WTC11 (cell line): ENCODE results near the gene UBE2F. TPM values are rescaled to one million over a fixed set of nuclear protein-coding genes. Genes with fewer than 3 reads are reported as not detected.

ENCODE experiments used
- ATAC-seq: fragments of 200-7000 bp; cut with Tn5 transposase; 2 replicates; pipeline ENCODE4 v1.10.0; 2021; ENCODE audit warnings: mild to moderate bottlenecking, moderate library complexity
- CTCF ChIA-PET: fragments of 300-600 bp; sonication (Branson Sonifier 250); formaldehyde crosslinking; loops from one replicate; lab custom pipeline; 2021; ENCODE audit warnings: antibody characterized with exemption; lab: Charles Lee
- POLR2A ChIA-PET: fragments of 350-600 bp; sonication (Branson Sonifier 250); formaldehyde crosslinking; loops from one replicate; lab custom pipeline; 2021; ENCODE audit warnings: antibody characterized with exemption; lab: Charles Lee
- DNase-seq: peaks from one replicate; pipeline ENCODE4 v3.0.0; 2021; ENCODE audit warnings: low spot score
- H3K27ac Mint-ChIP-seq: 2 replicates; pipeline ENCODE4 v1.8.0; 2021; ENCODE audit warnings: mixed read lengths
- H3K27me3 Mint-ChIP-seq: 2 replicates; pipeline ENCODE4 v1.8.0; 2021; ENCODE audit warnings: low read depth, mild to moderate bottlenecking, moderate library complexity, mixed read lengths
- H3K36me3 Mint-ChIP-seq: 2 replicates; pipeline ENCODE4 v1.8.0; 2021; ENCODE audit warnings: mixed read lengths
- H3K4me1 Mint-ChIP-seq: 2 replicates; pipeline ENCODE4 v1.8.0; 2022; ENCODE audit warnings: mixed read lengths
- H3K4me3 Mint-ChIP-seq: 2 replicates; pipeline ENCODE4 v1.8.0; 2021; ENCODE audit warnings: mild to moderate bottlenecking, moderate library complexity, mixed read lengths
- H3K9me3 Mint-ChIP-seq: 2 replicates; pipeline ENCODE4 v1.8.0; 2021; ENCODE audit warnings: mixed read lengths
- CREM ChIP-seq: sonication (generic); formaldehyde crosslinking; IDR thresholded peaks from 2 replicates; pipeline ENCODE4 v1.8.1; 2022; ENCODE audit warnings: mild to moderate bottlenecking, missing genetic modification reagents, moderate library complexity
- MYBL2 ChIP-seq: sonication (generic); formaldehyde crosslinking; IDR thresholded peaks from 2 replicates; pipeline ENCODE4 v1.8.1; 2023; ENCODE audit warnings: mild to moderate bottlenecking, moderate library complexity, missing genetic modification reagents
- NFYB ChIP-seq: sonication (generic); formaldehyde crosslinking; conservative IDR thresholded peaks from 2 replicates; pipeline ENCODE4 v1.8.0; 2022; ENCODE audit warnings: low read depth, missing genetic modification reagents
- NR1H2 ChIP-seq: sonication (generic); formaldehyde crosslinking; IDR thresholded peaks from 2 replicates; pipeline ENCODE4 v1.9.0; 2021; ENCODE audit warnings: mild to moderate bottlenecking, moderate library complexity, missing genetic modification reagents
- SOX15 ChIP-seq: fragments of 250-450 bp; sonication (Bioruptor Pico); IDR thresholded peaks from 2 replicates; pipeline ENCODE4 v1.9.0; 2021; ENCODE audit warnings: mild to moderate bottlenecking
- ZBTB21 ChIP-seq: sonication (generic); formaldehyde crosslinking; IDR thresholded peaks from 2 replicates; pipeline ENCODE4 v1.8.1; 2023; ENCODE audit warnings: mild to moderate bottlenecking, missing genetic modification reagents, borderline replicate concordance
- ZNF138 ChIP-seq: sonication (generic); formaldehyde crosslinking; conservative IDR thresholded peaks from 2 replicates; pipeline ENCODE4 v1.8.1; 2022; ENCODE audit warnings: mild to moderate bottlenecking, moderate library complexity, missing genetic modification reagents
- ZNF232 ChIP-seq: sonication (generic); formaldehyde crosslinking; IDR thresholded peaks from 2 replicates; pipeline ENCODE4 v1.8.0; 2022; ENCODE audit warnings: mild to moderate bottlenecking, missing genetic modification reagents
- ZNF423 ChIP-seq: fragments of 250-450 bp; sonication (Bioruptor Pico); IDR thresholded peaks from 2 replicates; pipeline ENCODE4 v2.1.2; 2022; ENCODE audit warnings: mild to moderate bottlenecking, moderate library complexity
- total RNA-seq: library from RNA; stranded (reverse); gene quantifications from 3 replicates; pipeline ENCODE4 v1.2.3, GENCODE V29; 2021
- TF ChIP-seq, protein P1 (sequence below): sonication (generic); formaldehyde crosslinking; IDR thresholded peaks from 2 replicates; pipeline ENCODE4 v1.8.0; 2022; ENCODE audit warnings: mild to moderate bottlenecking, missing genetic modification reagents
- TF ChIP-seq, protein P2 (sequence below): fragments of 200-600 bp; IDR thresholded peaks from 2 replicates; pipeline ENCODE4 v1.8.0; 2022; ENCODE audit warnings: antibody characterized with exemption
- TF ChIP-seq, protein P3 (sequence below): fragments of 250-450 bp; sonication (Bioruptor Pico); IDR thresholded peaks from 2 replicates; pipeline ENCODE4 v1.8.0; 2021; ENCODE audit warnings: mild to moderate bottlenecking
- TF ChIP-seq, protein P4 (sequence below): sonication (generic); formaldehyde crosslinking; IDR thresholded peaks from 2 replicates; pipeline ENCODE4 v1.8.0; 2022; ENCODE audit warnings: mild to moderate bottlenecking, missing genetic modification reagents
- TF ChIP-seq, protein P5 (sequence below): sonication (generic); formaldehyde crosslinking; IDR thresholded peaks from 2 replicates; pipeline ENCODE4 v1.8.0; 2022; ENCODE audit warnings: mild to moderate bottlenecking, missing genetic modification reagents
- TF ChIP-seq, protein P6 (sequence below): sonication (generic); formaldehyde crosslinking; IDR thresholded peaks from 2 replicates; pipeline ENCODE4 v1.8.1; 2022; ENCODE audit warnings: low read depth, missing genetic modification reagents, borderline replicate concordance
- TF ChIP-seq, protein P7 (sequence below): sonication (generic); formaldehyde crosslinking; IDR thresholded peaks from 2 replicates; pipeline ENCODE4 v1.8.0; 2023; ENCODE audit warnings: mild to moderate bottlenecking, missing genetic modification reagents

UBE2F gene
- total RNA-seq, 1 experiment from 2014 or later, result 49.5 TPM

DNA sequence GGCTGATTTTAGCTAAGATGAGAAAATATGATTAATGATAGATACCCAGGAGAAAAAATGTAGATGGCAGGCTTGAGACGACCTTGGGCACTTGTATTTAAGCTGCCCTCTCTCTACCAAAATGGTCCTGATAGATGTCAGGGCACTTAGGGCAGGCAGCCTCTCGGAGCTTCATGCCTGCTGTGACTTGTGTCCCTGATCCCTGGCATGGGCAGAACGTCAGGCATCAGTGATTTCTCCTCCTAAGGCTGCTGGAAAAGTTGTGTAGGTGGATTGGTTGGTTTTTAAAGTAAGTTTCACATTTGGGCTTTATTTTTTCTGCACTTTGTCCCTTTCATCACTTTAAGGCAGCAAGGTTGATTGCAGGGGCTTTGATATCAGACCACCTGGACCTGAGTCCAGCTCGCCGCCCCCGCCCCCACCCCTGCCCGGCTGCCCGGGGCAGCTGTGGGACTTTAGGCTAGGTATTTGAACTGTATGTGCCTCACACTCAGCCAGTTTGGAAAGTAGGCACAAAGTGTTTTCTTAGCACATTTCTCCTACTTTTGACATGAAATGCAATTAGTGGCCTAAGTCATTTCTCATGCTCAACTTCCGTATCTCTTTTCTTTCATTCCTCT lies 59.0 kb downstream of the UBE2F start:
- H3K27me3 Mint-ChIP-seq, result no peaks in the 10 kb centered on the region
- ChIA-PET POLR2A (no interaction called here), CTCF (no interaction called here)
- no peak overlapping the region; the same call in 1 of the 2 replicates for H3K27ac Mint-ChIP-seq
- H3K4me1 Mint-ChIP-seq, result peaks cover 20% of the 10 kb centered on the region
- DNase-seq (no peak), ATAC-seq (no peak)
- peaks cover 26% of the 10 kb centered on the region for H3K36me3 Mint-ChIP-seq
- no peaks in the 10 kb centered on the region for H3K9me3 Mint-ChIP-seq
- TF ChIP-seq ZNF423 (CRISPR knock-in tag) (no peak), ZNF138 (CRISPR knock-in tag) (no peak), ZNF232 (no peak), SOX15 (CRISPR knock-in tag) (no peak), NR1H2 (CRISPR knock-in tag) (no peak), MYBL2 (CRISPR knock-in tag) (no peak), ZBTB21 (CRISPR knock-in tag) (no peak), CREM (no peak), NFYB (CRISPR knock-in tag) (no peak)
- TF ChIP-seq, protein P1, sequence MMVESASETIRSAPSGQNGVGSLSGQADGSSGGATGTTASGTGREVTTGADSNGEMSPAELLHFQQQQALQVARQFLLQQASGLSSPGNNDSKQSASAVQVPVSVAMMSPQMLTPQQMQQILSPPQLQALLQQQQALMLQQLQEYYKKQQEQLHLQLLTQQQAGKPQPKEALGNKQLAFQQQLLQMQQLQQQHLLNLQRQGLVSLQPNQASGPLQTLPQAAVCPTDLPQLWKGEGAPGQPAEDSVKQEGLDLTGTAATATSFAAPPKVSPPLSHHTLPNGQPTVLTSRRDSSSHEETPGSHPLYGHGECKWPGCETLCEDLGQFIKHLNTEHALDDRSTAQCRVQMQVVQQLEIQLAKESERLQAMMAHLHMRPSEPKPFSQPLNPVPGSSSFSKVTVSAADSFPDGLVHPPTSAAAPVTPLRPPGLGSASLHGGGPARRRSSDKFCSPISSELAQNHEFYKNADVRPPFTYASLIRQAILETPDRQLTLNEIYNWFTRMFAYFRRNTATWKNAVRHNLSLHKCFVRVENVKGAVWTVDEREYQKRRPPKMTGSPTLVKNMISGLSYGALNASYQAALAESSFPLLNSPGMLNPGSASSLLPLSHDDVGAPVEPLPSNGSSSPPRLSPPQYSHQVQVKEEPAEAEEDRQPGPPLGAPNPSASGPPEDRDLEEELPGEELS (CRISPR knock-in tag), result no peak
- TF ChIP-seq, protein P2, sequence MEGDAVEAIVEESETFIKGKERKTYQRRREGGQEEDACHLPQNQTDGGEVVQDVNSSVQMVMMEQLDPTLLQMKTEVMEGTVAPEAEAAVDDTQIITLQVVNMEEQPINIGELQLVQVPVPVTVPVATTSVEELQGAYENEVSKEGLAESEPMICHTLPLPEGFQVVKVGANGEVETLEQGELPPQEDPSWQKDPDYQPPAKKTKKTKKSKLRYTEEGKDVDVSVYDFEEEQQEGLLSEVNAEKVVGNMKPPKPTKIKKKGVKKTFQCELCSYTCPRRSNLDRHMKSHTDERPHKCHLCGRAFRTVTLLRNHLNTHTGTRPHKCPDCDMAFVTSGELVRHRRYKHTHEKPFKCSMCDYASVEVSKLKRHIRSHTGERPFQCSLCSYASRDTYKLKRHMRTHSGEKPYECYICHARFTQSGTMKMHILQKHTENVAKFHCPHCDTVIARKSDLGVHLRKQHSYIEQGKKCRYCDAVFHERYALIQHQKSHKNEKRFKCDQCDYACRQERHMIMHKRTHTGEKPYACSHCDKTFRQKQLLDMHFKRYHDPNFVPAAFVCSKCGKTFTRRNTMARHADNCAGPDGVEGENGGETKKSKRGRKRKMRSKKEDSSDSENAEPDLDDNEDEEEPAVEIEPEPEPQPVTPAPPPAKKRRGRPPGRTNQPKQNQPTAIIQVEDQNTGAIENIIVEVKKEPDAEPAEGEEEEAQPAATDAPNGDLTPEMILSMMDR, result no peak
- TF ChIP-seq, protein P3, sequence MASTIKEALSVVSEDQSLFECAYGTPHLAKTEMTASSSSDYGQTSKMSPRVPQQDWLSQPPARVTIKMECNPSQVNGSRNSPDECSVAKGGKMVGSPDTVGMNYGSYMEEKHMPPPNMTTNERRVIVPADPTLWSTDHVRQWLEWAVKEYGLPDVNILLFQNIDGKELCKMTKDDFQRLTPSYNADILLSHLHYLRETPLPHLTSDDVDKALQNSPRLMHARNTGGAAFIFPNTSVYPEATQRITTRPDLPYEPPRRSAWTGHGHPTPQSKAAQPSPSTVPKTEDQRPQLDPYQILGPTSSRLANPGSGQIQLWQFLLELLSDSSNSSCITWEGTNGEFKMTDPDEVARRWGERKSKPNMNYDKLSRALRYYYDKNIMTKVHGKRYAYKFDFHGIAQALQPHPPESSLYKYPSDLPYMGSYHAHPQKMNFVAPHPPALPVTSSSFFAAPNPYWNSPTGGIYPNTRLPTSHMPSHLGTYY, result no peak
- TF ChIP-seq, protein P4, sequence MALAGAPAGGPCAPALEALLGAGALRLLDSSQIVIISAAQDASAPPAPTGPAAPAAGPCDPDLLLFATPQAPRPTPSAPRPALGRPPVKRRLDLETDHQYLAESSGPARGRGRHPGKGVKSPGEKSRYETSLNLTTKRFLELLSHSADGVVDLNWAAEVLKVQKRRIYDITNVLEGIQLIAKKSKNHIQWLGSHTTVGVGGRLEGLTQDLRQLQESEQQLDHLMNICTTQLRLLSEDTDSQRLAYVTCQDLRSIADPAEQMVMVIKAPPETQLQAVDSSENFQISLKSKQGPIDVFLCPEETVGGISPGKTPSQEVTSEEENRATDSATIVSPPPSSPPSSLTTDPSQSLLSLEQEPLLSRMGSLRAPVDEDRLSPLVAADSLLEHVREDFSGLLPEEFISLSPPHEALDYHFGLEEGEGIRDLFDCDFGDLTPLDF (CRISPR knock-in tag), result no peak
- TF ChIP-seq, protein P5, sequence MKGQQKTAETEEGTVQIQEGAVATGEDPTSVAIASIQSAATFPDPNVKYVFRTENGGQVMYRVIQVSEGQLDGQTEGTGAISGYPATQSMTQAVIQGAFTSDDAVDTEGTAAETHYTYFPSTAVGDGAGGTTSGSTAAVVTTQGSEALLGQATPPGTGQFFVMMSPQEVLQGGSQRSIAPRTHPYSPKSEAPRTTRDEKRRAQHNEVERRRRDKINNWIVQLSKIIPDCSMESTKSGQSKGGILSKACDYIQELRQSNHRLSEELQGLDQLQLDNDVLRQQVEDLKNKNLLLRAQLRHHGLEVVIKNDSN (CRISPR knock-in tag), result no peak
- TF ChIP-seq, protein P6, sequence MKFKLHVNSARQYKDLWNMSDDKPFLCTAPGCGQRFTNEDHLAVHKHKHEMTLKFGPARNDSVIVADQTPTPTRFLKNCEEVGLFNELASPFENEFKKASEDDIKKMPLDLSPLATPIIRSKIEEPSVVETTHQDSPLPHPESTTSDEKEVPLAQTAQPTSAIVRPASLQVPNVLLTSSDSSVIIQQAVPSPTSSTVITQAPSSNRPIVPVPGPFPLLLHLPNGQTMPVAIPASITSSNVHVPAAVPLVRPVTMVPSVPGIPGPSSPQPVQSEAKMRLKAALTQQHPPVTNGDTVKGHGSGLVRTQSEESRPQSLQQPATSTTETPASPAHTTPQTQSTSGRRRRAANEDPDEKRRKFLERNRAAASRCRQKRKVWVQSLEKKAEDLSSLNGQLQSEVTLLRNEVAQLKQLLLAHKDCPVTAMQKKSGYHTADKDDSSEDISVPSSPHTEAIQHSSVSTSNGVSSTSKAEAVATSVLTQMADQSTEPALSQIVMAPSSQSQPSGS (CRISPR knock-in tag), result no peak
- TF ChIP-seq, protein P7, sequence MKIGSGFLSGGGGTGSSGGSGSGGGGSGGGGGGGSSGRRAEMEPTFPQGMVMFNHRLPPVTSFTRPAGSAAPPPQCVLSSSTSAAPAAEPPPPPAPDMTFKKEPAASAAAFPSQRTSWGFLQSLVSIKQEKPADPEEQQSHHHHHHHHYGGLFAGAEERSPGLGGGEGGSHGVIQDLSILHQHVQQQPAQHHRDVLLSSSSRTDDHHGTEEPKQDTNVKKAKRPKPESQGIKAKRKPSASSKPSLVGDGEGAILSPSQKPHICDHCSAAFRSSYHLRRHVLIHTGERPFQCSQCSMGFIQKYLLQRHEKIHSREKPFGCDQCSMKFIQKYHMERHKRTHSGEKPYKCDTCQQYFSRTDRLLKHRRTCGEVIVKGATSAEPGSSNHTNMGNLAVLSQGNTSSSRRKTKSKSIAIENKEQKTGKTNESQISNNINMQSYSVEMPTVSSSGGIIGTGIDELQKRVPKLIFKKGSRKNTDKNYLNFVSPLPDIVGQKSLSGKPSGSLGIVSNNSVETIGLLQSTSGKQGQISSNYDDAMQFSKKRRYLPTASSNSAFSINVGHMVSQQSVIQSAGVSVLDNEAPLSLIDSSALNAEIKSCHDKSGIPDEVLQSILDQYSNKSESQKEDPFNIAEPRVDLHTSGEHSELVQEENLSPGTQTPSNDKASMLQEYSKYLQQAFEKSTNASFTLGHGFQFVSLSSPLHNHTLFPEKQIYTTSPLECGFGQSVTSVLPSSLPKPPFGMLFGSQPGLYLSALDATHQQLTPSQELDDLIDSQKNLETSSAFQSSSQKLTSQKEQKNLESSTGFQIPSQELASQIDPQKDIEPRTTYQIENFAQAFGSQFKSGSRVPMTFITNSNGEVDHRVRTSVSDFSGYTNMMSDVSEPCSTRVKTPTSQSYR (CRISPR knock-in tag), result no peak
- TF ChIP-seq, all 79 proteins: peak for 0
- H3K4me3 Mint-ChIP-seq, result no peak overlapping the region
